H1 (cell line): ENCODE data around the gene DISC1. TPM values are rescaled to one million over a fixed set of nuclear protein-coding genes. Genes with fewer than 3 reads are reported as not detected.

Experiments used
- CTCF ChIA-PET: fragments of 300-600 bp; sonication (Branson Sonifier 250); formaldehyde crosslinking; loops from one replicate; lab custom pipeline; 2021; ENCODE audit not compliant: partially characterized antibody; lab: Charles Lee
- POLR2A ChIA-PET: fragments of 300-600 bp; sonication (Branson Sonifier 250); formaldehyde crosslinking; loops from one replicate; lab custom pipeline; 2021; ENCODE audit warnings: inconsistent platforms; ENCODE audit not compliant: partially characterized antibody; lab: Charles Lee
- DNase-seq, 2 experiments: peaks; one replicate each; pipeline versions ENCODE4 v3.0.0 to v3.0.0-alpha.2; 2010 to 2022; ENCODE audit warnings: low spot score in 2 of 2, low read depth in 1 of 2, mixed read lengths in 1 of 2
- FAIRE-seq: peaks from 2 replicates; lab custom pipeline; 2011; peaks lifted over from hg19 to GRCh38; lab: Jason Lieb, UNC
- H2AFZ ChIP-seq: 2 replicates; pipeline ENCODE4 v1.8.1; 2012; ENCODE audit warnings: low read length, inconsistent platforms
- H2AK5ac ChIP-seq: 2 replicates; pipeline ENCODE4 v1.6.1; 2013; ENCODE audit warnings: low read depth, low read length
- H2BK120ac ChIP-seq: replicated peaks from 2 replicates; pipeline ENCODE3; 2013; ENCODE audit warnings: low read depth, low read length, inconsistent platforms
- H2BK12ac ChIP-seq: 2 replicates; pipeline ENCODE4 v1.6.1; 2013; ENCODE audit warnings: low read depth, low read length
- H2BK15ac ChIP-seq: 2 replicates; pipeline ENCODE4 v1.6.1; 2013; ENCODE audit warnings: low read length
- H2BK20ac ChIP-seq: 2 replicates; pipeline ENCODE4 v1.6.1; 2013; ENCODE audit warnings: low read length
- H2BK5ac ChIP-seq: 2 replicates; pipeline ENCODE4 v1.6.1; 2013; ENCODE audit warnings: low read depth, low read length
- H3K14ac ChIP-seq: 2 replicates; pipeline ENCODE4 v1.6.1; 2013; ENCODE audit warnings: inconsistent platforms; ENCODE audit not compliant: insufficient read length
- H3K18ac ChIP-seq: 2 replicates; pipeline ENCODE4 v1.6.1; 2013; ENCODE audit warnings: low read length; ENCODE audit errors: extremely low read depth
- H3K23ac ChIP-seq: 2 replicates; pipeline ENCODE4 v1.6.1; 2013; ENCODE audit warnings: inconsistent platforms; ENCODE audit not compliant: insufficient read length
- H3K23me2 ChIP-seq: 2 replicates; pipeline ENCODE4 v1.6.1; 2013; ENCODE audit warnings: low read depth, low read length
- H3K27ac ChIP-seq: 2 replicates; pipeline ENCODE4 v1.6.1; 2011; ENCODE audit warnings: low read depth, low read length, inconsistent platforms
- H3K27me3 ChIP-seq, 4 experiments: replicated peaks in 1 of 4; 1 replicate in 1 of 4; 2 replicates in 3 of 4; pipeline versions ENCODE4 v1.6.1 to v1.8.1; 2011 to 2013; ENCODE audit warnings: low read length in 3 of 4, mild to moderate bottlenecking in 3 of 4, inconsistent platforms in 2 of 4, mixed read lengths in 2 of 4, moderate library complexity in 1 of 4; ENCODE audit not compliant: control insufficient read depth in 3 of 4, insufficient read depth in 3 of 4; ENCODE audit errors: extremely low read depth in 1 of 4
- H3K36me3 ChIP-seq, 4 experiments: 2 replicates each; pipeline versions ENCODE4 v1.6.1 to v1.8.1; 2011 to 2013; ENCODE audit warnings: mild to moderate bottlenecking in 4 of 4, low read length in 3 of 4, moderate library complexity in 2 of 4, control low read depth in 1 of 4, inconsistent platforms in 1 of 4; ENCODE audit not compliant: insufficient read depth in 4 of 4, control insufficient read depth in 2 of 4
- H3K4ac ChIP-seq: replicated peaks from 2 replicates; pipeline ENCODE3; 2013; ENCODE audit warnings: low read length, low read depth, mixed read lengths, inconsistent platforms; ENCODE audit not compliant: insufficient read length
- H3K4me1 ChIP-seq, 4 experiments: replicated peaks in 1 of 4; 1 replicate in 1 of 4; 2 replicates in 3 of 4; pipeline versions ENCODE4 v1.6.1 to v1.8.1; 2011 to 2013; ENCODE audit warnings: low read length in 3 of 4, inconsistent platforms in 2 of 4, mixed read lengths in 1 of 4; ENCODE audit not compliant: insufficient read depth in 4 of 4, control insufficient read depth in 3 of 4
- H3K4me2 ChIP-seq, 2 experiments: 2 replicates each; pipeline versions ENCODE4 v1.6.1 to v1.8.1; 2011 to 2013; ENCODE audit warnings: low read depth in 2 of 2, low read length in 2 of 2, control low read depth in 1 of 2, inconsistent platforms in 1 of 2, mild to moderate bottlenecking in 1 of 2; ENCODE audit not compliant: insufficient read depth in 1 of 2
- H3K4me3 ChIP-seq, 4 experiments: fragments of 200-600, 300-600 bp in 1 of 4; sonication (generic), shearing (Covaris generic), sonication (Bioruptor Twin) in 1 of 4; 2 replicates each; pipeline versions ENCODE4 v1.5.1 to v1.8.1; 2011 to 2016; ENCODE audit warnings: low read length in 4 of 4, low read depth in 3 of 4, control low read depth in 2 of 4, inconsistent platforms in 2 of 4, mild to moderate bottlenecking in 2 of 4, mixed read lengths in 1 of 4, moderate library complexity in 1 of 4; ENCODE audit not compliant: insufficient read depth in 2 of 4; ENCODE audit errors: extremely low read depth in 1 of 4
- H3K56ac ChIP-seq: replicated peaks from 2 replicates; pipeline ENCODE3; 2013; ENCODE audit warnings: low read depth, mild to moderate bottlenecking, mixed read lengths, low read length, inconsistent platforms; ENCODE audit not compliant: insufficient read length
- H3K79me1 ChIP-seq: 2 replicates; pipeline ENCODE4 v1.6.1; 2013; ENCODE audit warnings: low read depth, low read length, control low read depth
- H3K79me2 ChIP-seq, 2 experiments: 2 replicates each; pipeline versions ENCODE4 v1.6.1 to v1.8.1; 2012 to 2013; ENCODE audit warnings: low read length in 2 of 2, mild to moderate bottlenecking in 2 of 2, inconsistent platforms in 1 of 2; ENCODE audit not compliant: insufficient read depth in 2 of 2, control insufficient read depth in 1 of 2
- H3K9ac ChIP-seq, 4 experiments: replicated peaks in 1 of 4; 1 replicate in 1 of 4; 2 replicates in 3 of 4; pipeline versions ENCODE4 v1.6.1 to v1.8.1; 2011 to 2013; ENCODE audit warnings: low read depth in 3 of 4, low read length in 3 of 4, control low read depth in 2 of 4, mild to moderate bottlenecking in 2 of 4, moderate library complexity in 2 of 4, inconsistent platforms in 1 of 4; ENCODE audit errors: extremely low read depth in 1 of 4
- H3K9me3 ChIP-seq, 2 experiments: 2 replicates each; pipeline versions ENCODE4 v1.6.1 to v1.8.1; 2012 to 2013; ENCODE audit warnings: mild to moderate bottlenecking in 2 of 2, moderate library complexity in 2 of 2, control low read depth in 1 of 2, inconsistent platforms in 1 of 2, low read depth in 1 of 2, low read length in 1 of 2, mixed read lengths in 1 of 2; ENCODE audit not compliant: insufficient read depth in 2 of 2
- H4K20me1 ChIP-seq, 2 experiments: replicated peaks in 1 of 2; 2 replicates each; pipeline versions ENCODE3 to v1.8.1; 2011 to 2013; ENCODE audit warnings: inconsistent platforms in 2 of 2, low read length in 2 of 2, mild to moderate bottlenecking in 1 of 2; ENCODE audit not compliant: insufficient read depth in 2 of 2, control insufficient read depth in 1 of 2
- H4K5ac ChIP-seq: 2 replicates; pipeline ENCODE4 v1.6.1; 2013; ENCODE audit warnings: low read length, low read depth, mixed read lengths, inconsistent platforms; ENCODE audit not compliant: insufficient read length
- H4K8ac ChIP-seq: 2 replicates; pipeline ENCODE4 v1.8.0; 2013; ENCODE audit warnings: mild to moderate bottlenecking, moderate library complexity, low read length, inconsistent platforms; ENCODE audit not compliant: insufficient read depth; ENCODE audit errors: extremely low read depth
- H4K91ac ChIP-seq: replicated peaks from 2 replicates; pipeline ENCODE3; 2013; ENCODE audit warnings: low read length, mixed read lengths, inconsistent platforms; ENCODE audit not compliant: insufficient read length
- ASH2L ChIP-seq: fragments of 200-600, 300-600 bp; sonication (generic); IDR thresholded peaks from one replicate; pipeline ENCODE4 v1.7.1; 2017; ENCODE audit warnings: low read length
- BCL11A ChIP-seq, 2 experiments: IDR thresholded peaks; one replicate each; pipeline ENCODE4 v1.6.1; 2011; ENCODE audit warnings: low read depth in 2 of 2, low read length in 2 of 2, mild to moderate bottlenecking in 2 of 2
- FOSL1 ChIP-seq: IDR thresholded peaks from 2 replicates; pipeline ENCODE4 v1.6.1; 2011; ENCODE audit warnings: mild to moderate bottlenecking, low read depth, low read length, moderate library complexity; ENCODE audit not compliant: insufficient read depth
- GABPA ChIP-seq: IDR thresholded peaks from 2 replicates; pipeline ENCODE4 v1.6.1; 2011; ENCODE audit warnings: mild to moderate bottlenecking, low read length, moderate library complexity, borderline replicate concordance; ENCODE audit not compliant: insufficient read depth
- HDAC2 ChIP-seq, 2 experiments: fragments of 300-600 bp in 1 of 2; sonication (generic) in 1 of 2; IDR thresholded peaks; 2 replicates each; pipeline ENCODE4 v1.6.1; 2011 to 2012; ENCODE audit warnings: low read depth in 2 of 2, low read length in 2 of 2, mild to moderate bottlenecking in 2 of 2, moderate library complexity in 2 of 2, borderline replicate concordance in 1 of 2, inconsistent platforms in 1 of 2
- POU5F1 ChIP-seq: IDR thresholded peaks from 2 replicates; pipeline ENCODE4 v1.6.1; 2011; ENCODE audit warnings: low read depth, mild to moderate bottlenecking, low read length, moderate library complexity
- RFX5 ChIP-seq: IDR thresholded peaks from 2 replicates; pipeline ENCODE4 v1.6.1; 2011; ENCODE audit warnings: low read depth, low read length, improper control_type of control experiment, borderline replicate concordance
- SAP30 ChIP-seq: fragments of 300-600 bp; sonication (generic); IDR thresholded peaks from 2 replicates; pipeline ENCODE4 v1.7.1; 2012; ENCODE audit warnings: low read length, moderate library complexity, mild to moderate bottlenecking, inconsistent platforms; ENCODE audit not compliant: insufficient read depth, insufficient replicate concordance
- SIX5 ChIP-seq: IDR thresholded peaks from 2 replicates; pipeline ENCODE4 v1.6.1; 2011; ENCODE audit warnings: mild to moderate bottlenecking, low read depth, low read length
- SUZ12 ChIP-seq: fragments of 200-600 bp; sonication (generic); IDR thresholded peaks from 2 replicates; pipeline ENCODE4 v1.6.1; 2012; ENCODE audit warnings: mild to moderate bottlenecking, inconsistent platforms, low read length, moderate library complexity, mixed read lengths
- TAF7 ChIP-seq: optimal IDR thresholded peaks from 2 replicates; pipeline ENCODE3; 2011; ENCODE audit warnings: low read depth, mild to moderate bottlenecking, inconsistent platforms, low read length, moderate library complexity, borderline replicate concordance
- TEAD4 ChIP-seq: IDR thresholded peaks from 2 replicates; pipeline ENCODE4 v1.6.1; 2012; ENCODE audit warnings: low read depth, low read length, inconsistent platforms, mixed read lengths
- USF2 ChIP-seq: IDR thresholded peaks from 2 replicates; pipeline ENCODE4 v1.6.1; 2011; ENCODE audit warnings: low read length, improper control_type of control experiment
- WGBS, 2 experiments: shearing (Covaris generic) in 1 of 2; methylation state at CpG; one replicate each; pipeline versions ENCODE4 v1.1.6 to v1.1.7; 2013 to 2015; ENCODE audit warnings: low lambda C conversion rate in 2 of 2, mixed read lengths in 2 of 2, inconsistent platforms in 1 of 2, low coverage in 1 of 2, missing lambda C conversion rate in 1 of 2; ENCODE audit not compliant: insufficient replicate concordance in 2 of 2, insufficient coverage in 1 of 2, insufficient read length in 1 of 2; ENCODE audit errors: extremely low coverage in 1 of 2, missing lambda C conversion rate in 1 of 2; 5-methylcytosine and 5-hydroxymethylcytosine counted together
- polyA plus RNA-seq, 7 experiments: library from polyadenylated mRNA; depleted of rRNA in 3 of 7; stranded (reverse) in 5 of 7; unstranded in 2 of 7; fragments of >200 nt in 5 of 7; fragments of 200-250 nt in 2 of 7; gene quantifications; 1 replicate in 5 of 7; 2 replicates in 1 of 7; 4 replicates in 1 of 7; pipeline versions ENCODE4 v1.2.1 to v1.2.3, GENCODE V29; 2011 to 2013; ENCODE audit warnings: missing spikeins in 2 of 7, mixed read lengths in 2 of 7
- total RNA-seq: library from RNA; stranded (reverse); fragmentation: NEBNext Ultra II Directional; extraction: Animal tissue kit (Norgen Biotek cat#: 25700); gene quantifications from 2 replicates; pipeline ENCODE4 v1.2.1, GENCODE V29; 2021

The DISC1 gene
- total and polyA plus RNA-seq, 2 of the 8 experiments (the other 6 are each of a cell fraction or from before 2014, with no cell fraction given), result 1.1 to 3.5 TPM

- no peaks in the 10 kb centered on the region for H4K20me1 ChIP-seq
- H2AFZ ChIP-seq, result no peak overlapping the region
- ChIA-PET CTCF (no interaction called here), POLR2A (interaction anchor here (0.8 kb wide), 1 partner anchor 103 kb away, joined by 3 read pairs; no protein-coding TSS in a partner anchor)
- H2AK5ac ChIP-seq, result no peak overlapping the region
- no peaks in the 10 kb centered on the region for H3K9me3 ChIP-seq
- FAIRE-seq, result no peak
- no peaks in the 10 kb centered on the region for H3K23me2 ChIP-seq
- no peak overlapping the region for H2BK5ac ChIP-seq
- H4K8ac ChIP-seq, result no peak overlapping the region
- H3K56ac ChIP-seq, result no peak overlapping the region
- H3K4ac ChIP-seq, result no peak overlapping the region
- no peak overlapping the region for H2BK15ac ChIP-seq
- no peak overlapping the region for H2BK20ac ChIP-seq
- no peak overlapping the region for H3K9ac ChIP-seq
- H3K27me3 ChIP-seq, result no peaks in the 10 kb centered on the region
- 86% methylated on average over 7 of the region's 7 CpGs; no CpG with 5 or more reads in 1 of the 2 experiments for WGBS, 2 experiments
- H3K27ac ChIP-seq, result no peak overlapping the region
- H3K4me2 ChIP-seq, result no peak overlapping the region
- no peaks in the 10 kb centered on the region; a peak in 1 of 7 replicates for H3K4me1 ChIP-seq
- DNase-seq, result no peak
- H4K5ac ChIP-seq, result no peak overlapping the region
- no peak overlapping the region for H2BK120ac ChIP-seq
- H2BK12ac ChIP-seq, result no peak overlapping the region
- no peak overlapping the region for H3K14ac ChIP-seq
- no peaks in the 10 kb centered on the region for H3K36me3 ChIP-seq
- H3K4me3 ChIP-seq, result no peak overlapping the region
- H3K79me2 ChIP-seq, result no peaks in the 10 kb centered on the region
- no peak overlapping the region for H4K91ac ChIP-seq
- no peak overlapping the region for H3K23ac ChIP-seq
- no peaks in the 10 kb centered on the region for H3K79me1 ChIP-seq
- no peak overlapping the region for H3K18ac ChIP-seq
- TF ChIP-seq BCL11A (IDR thresholded peaks at IDR 0.05; ENCODE audit: low read depth in 2 of 2, low read length in 2 of 2) (no peak), RFX5 (no peak), TEAD4 (no peak), SUZ12 (no peak), POU5F1 (no peak), FOSL1 (no peak), ASH2L (no peak), GABPA (no peak), SIX5 (no peak), SAP30 (no peak), TAF7 (no peak), USF2 (no peak), HDAC2 (IDR thresholded peaks at IDR 0.05; ENCODE audit: borderline replicate concordance in 1 of 2, low read depth in 2 of 2, low read length in 2 of 2) (no peak)
Observed at GRCh38 chr1:231838521-231838920, 211.9 kb downstream of the DISC1 start.
